MM.1S (cell line): ENCODE measurements around the gene SUGT1.
"Not testable (repeated sequence)": the region's sequence is repeated elsewhere in the genome, so short reads cannot be mapped to it uniquely, and the experiment has no call there.

ENCODE experiments used
- DNase-seq: peaks from one replicate; pipeline ENCODE4 v3.0.0-alpha.2; 2015
- H2AFZ ChIP-seq: fragments of 300-600 bp; sonication (generic); 2 replicates; pipeline ENCODE4 v1.6.0; 2016; ENCODE audit warnings: antibody characterized with exemption, low read length
- H3F3A ChIP-seq: fragments of 300-600 bp; sonication (generic); 2 replicates; pipeline ENCODE4 v1.6.1; 2016; ENCODE audit warnings: mild to moderate bottlenecking, antibody characterized with exemption, low read length, moderate library complexity, mixed read lengths; ENCODE audit not compliant: insufficient read depth
- H3K27ac ChIP-seq: fragments of 300-600 bp; sonication (generic); 2 replicates; pipeline ENCODE4 v1.5.1; 2016; ENCODE audit warnings: mild to moderate bottlenecking, low read length
- H3K27me3 ChIP-seq: fragments of 300-600 bp; sonication (generic); replicated peaks from 2 replicates; pipeline ENCODE4 v1.6.0; 2016; ENCODE audit warnings: low read length; ENCODE audit not compliant: insufficient read depth
- H3K36me3 ChIP-seq: fragments of 300-600 bp; sonication (generic); replicated peaks from 2 replicates; pipeline ENCODE4 v1.6.1; 2016; ENCODE audit warnings: mild to moderate bottlenecking, low read length, mixed read lengths; ENCODE audit not compliant: insufficient read depth
- H3K4me1 ChIP-seq: fragments of 300-600 bp; sonication (generic); 2 replicates; pipeline ENCODE4 v1.6.1; 2016; ENCODE audit warnings: low read length, mixed read lengths
- H3K4me2 ChIP-seq: fragments of 300-600 bp; sonication (generic); 2 replicates; pipeline ENCODE4 v1.6.0; 2016; ENCODE audit warnings: low read depth, low read length
- H3K4me3 ChIP-seq: fragments of 300-600 bp; sonication (generic); 2 replicates; pipeline ENCODE4 v1.5.1; 2016; ENCODE audit warnings: low read length, mixed read lengths
- H3K79me2 ChIP-seq: fragments of 300-600 bp; sonication (generic); 2 replicates; pipeline ENCODE4 v1.6.1; 2016; ENCODE audit warnings: mixed run types, low read length, mixed read lengths
- H3K9ac ChIP-seq: fragments of 300-600 bp; sonication (generic); 2 replicates; pipeline ENCODE4 v1.6.1; 2016; ENCODE audit warnings: low read length, mixed read lengths
- H3K9me2 ChIP-seq: fragments of 300-600 bp; sonication (generic); replicated peaks from 2 replicates; pipeline ENCODE4 v1.6.1; 2016; ENCODE audit warnings: mild to moderate bottlenecking, low read length, mixed read lengths; ENCODE audit not compliant: insufficient read depth
- H3K9me3 ChIP-seq: fragments of 300-600 bp; sonication (generic); replicated peaks from 2 replicates; pipeline ENCODE4 v1.6.1; 2016; ENCODE audit warnings: mild to moderate bottlenecking, low read length, mixed read lengths; ENCODE audit not compliant: insufficient read depth
- H4K20me1 ChIP-seq: fragments of 300-600 bp; sonication (generic); 2 replicates; pipeline ENCODE4 v1.6.1; 2016; ENCODE audit warnings: mild to moderate bottlenecking, low read length, moderate library complexity, mixed read lengths; ENCODE audit not compliant: insufficient read depth
- EZH2 ChIP-seq: fragments of 300-600 bp; sonication (generic); optimal IDR thresholded peaks from 2 replicates; pipeline ENCODE3; 2017; ENCODE audit warnings: low read depth, mild to moderate bottlenecking, antibody characterized with exemption, low read length, mixed read lengths
- EZH2phosphoT487 ChIP-seq: fragments of 300-600 bp; sonication (generic); IDR thresholded peaks from 2 replicates; pipeline ENCODE4 v1.6.1; 2018; ENCODE audit warnings: antibody characterized with exemption, low read length
- TF ChIP-seq, protein P1 (sequence below): fragments of 300-600 bp; sonication (generic); IDR thresholded peaks from 2 replicates; pipeline ENCODE4 v1.5.1; 2016; ENCODE audit warnings: antibody characterized with exemption, low read length, mixed read lengths

SUGT1 gene

DNA sequence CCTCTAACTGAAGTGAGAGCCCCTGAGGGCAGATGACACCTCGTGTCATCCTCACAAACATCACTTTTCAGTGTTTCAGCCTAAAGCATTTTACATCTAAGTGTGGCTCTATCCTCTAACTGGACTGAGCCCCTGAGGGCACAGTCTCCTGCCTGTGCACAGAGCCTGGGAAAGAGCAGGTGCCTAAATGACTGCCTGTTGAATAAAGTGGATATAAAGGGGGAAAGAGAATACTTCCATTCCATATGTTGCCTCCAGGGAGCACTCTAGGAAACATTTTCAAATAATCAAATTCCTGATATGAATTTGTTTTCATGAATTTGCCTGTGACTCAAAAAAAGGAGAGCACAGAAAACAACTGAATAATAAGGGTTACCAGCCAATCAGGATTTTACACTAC is 54.7 kb downstream of the SUGT1 start:
- Histone ChIP-seq H3K4me2 (no peak overlapping the region), H3K9ac (no peak overlapping the region)

DNA sequence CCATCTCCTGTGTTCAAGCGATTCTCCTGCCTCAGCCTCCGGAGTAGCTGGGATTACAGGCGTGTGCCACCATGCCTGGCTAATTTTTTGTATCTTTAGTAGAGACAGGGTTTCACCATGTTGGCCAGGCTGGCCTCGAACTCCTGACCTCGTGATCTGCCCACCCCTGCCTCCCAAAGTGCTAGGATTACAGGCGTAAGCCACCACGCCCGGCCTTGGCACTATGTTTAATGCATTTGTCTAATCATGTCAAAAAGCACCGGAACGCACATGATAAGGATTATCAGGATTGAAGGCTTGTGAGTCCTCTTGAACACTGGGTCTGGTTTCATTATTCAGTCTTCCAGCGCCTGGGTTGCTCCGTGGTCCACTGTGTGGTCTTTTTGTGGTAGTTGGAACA is 55.6 kb downstream of the SUGT1 start:
- not testable (repeated sequence) for H3K9me3 ChIP-seq, H3K27ac ChIP-seq, H3F3A ChIP-seq, H4K20me1 ChIP-seq, H3K9me2 ChIP-seq, H2AFZ ChIP-seq, H3K79me2 ChIP-seq, H3K9ac ChIP-seq, H3K36me3 ChIP-seq, H3K4me1 ChIP-seq, H3K27me3 ChIP-seq, H3K4me3 ChIP-seq, DNase-seq, H3K4me2 ChIP-seq

More for the DNA sequence above, 54.7 kb downstream of the SUGT1 start:
- H3K9me2 ChIP-seq: no peaks in the 10 kb centered on the region
- no peak overlapping the region for H2AFZ ChIP-seq
- DNase-seq: no peak
- H3K9me3 ChIP-seq: no peaks in the 10 kb centered on the region
- no peaks in the 10 kb centered on the region for H3K79me2 ChIP-seq
- TF ChIP-seq, protein P1, sequence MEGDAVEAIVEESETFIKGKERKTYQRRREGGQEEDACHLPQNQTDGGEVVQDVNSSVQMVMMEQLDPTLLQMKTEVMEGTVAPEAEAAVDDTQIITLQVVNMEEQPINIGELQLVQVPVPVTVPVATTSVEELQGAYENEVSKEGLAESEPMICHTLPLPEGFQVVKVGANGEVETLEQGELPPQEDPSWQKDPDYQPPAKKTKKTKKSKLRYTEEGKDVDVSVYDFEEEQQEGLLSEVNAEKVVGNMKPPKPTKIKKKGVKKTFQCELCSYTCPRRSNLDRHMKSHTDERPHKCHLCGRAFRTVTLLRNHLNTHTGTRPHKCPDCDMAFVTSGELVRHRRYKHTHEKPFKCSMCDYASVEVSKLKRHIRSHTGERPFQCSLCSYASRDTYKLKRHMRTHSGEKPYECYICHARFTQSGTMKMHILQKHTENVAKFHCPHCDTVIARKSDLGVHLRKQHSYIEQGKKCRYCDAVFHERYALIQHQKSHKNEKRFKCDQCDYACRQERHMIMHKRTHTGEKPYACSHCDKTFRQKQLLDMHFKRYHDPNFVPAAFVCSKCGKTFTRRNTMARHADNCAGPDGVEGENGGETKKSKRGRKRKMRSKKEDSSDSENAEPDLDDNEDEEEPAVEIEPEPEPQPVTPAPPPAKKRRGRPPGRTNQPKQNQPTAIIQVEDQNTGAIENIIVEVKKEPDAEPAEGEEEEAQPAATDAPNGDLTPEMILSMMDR: no peak
- TF ChIP-seq EZH2: no peak
- H4K20me1 ChIP-seq: no peaks in the 10 kb centered on the region
- H3K4me3 ChIP-seq: no peak overlapping the region
- no peak overlapping the region for H3K27ac ChIP-seq
- H3K36me3 ChIP-seq: no peaks in the 10 kb centered on the region
- no peaks in the 10 kb centered on the region for H3K27me3 ChIP-seq
- no peaks in the 10 kb centered on the region for H3K4me1 ChIP-seq
- H3F3A ChIP-seq: no peaks in the 10 kb centered on the region

DNA sequence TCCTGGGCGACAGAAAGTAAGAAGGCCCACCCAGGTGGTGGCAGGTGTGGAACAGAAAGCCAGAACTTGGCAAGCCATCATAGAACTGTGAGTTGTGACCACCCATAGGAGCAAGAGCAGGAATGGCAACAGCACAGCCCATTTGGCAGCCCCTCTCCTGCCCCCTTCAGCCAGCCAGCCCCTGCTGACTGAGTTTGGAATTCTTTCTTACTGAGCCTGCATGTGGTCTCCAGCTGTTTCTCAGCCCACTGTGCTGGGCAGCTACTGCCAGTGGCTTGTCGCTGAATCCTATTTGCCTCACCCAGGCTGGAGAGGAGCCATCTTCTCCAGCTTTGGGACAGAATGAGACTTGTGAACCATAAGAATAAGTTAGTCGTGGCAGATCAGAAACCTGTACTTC is 58.6 kb downstream of the SUGT1 start:
- Histone ChIP-seq H3K4me3 (no peak overlapping the region), H3K9me2 (no peaks in the 10 kb centered on the region), H3K9ac (no peak overlapping the region), H3K27me3 (no peaks in the 10 kb centered on the region), H4K20me1 (no peaks in the 10 kb centered on the region), H3K4me2 (no peak overlapping the region), H3K79me2 (no peaks in the 10 kb centered on the region), H3K36me3 (no peaks in the 10 kb centered on the region), H3K27ac (no peak overlapping the region), H3K4me1 (no peaks in the 10 kb centered on the region), H2AFZ (no peak overlapping the region), H3F3A (no peaks in the 10 kb centered on the region), H3K9me3 (no peaks in the 10 kb centered on the region)
- no peak for TF ChIP-seq EZH2
- no peak for DNase-seq

DNA sequence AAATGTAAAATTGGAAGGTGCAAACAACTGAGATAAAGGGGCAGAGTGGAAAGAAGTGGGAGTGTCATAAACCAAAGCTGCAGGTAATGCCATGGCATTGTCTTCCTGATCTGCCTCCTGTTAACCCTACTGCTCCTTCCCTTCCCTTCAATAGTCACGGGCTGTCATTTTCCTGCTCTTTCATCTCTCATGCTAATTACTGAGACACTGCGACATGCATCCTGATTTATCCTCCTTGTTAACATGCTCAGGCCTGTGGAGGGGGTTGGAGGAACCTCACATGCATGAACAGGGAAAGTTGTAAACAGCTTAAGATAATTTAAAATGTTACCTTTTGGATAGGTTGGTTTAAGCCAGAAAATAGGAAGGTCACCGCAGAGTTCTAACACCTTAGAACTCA is 59.7 kb downstream of the SUGT1 start:
- Histone ChIP-seq H3K27me3 (no peaks in the 10 kb centered on the region), H3K4me2 (no peak overlapping the region), H4K20me1 (no peaks in the 10 kb centered on the region), H3K4me1 (no peaks in the 10 kb centered on the region), H2AFZ (no peak overlapping the region), H3K4me3 (no peak overlapping the region), H3K36me3 (no peaks in the 10 kb centered on the region), H3K27ac (no peak overlapping the region), H3K9me3 (no peaks in the 10 kb centered on the region), H3K9ac (no peak overlapping the region), H3K79me2 (no peaks in the 10 kb centered on the region), H3K9me2 (no peaks in the 10 kb centered on the region), H3F3A (no peaks in the 10 kb centered on the region)
- DNase-seq: no peak
- no peak for TF ChIP-seq EZH2phosphoT487
- no peak for TF ChIP-seq EZH2
- TF ChIP-seq, protein P1: no peak
